Glutamatergic neuron (in vitro differentiated cells): Measurements from ENCODE around the gene TIE1. TPM values are rescaled to one million over a fixed set of nuclear protein-coding genes. Genes with fewer than 3 reads are reported as not detected.

Experiments
- DNase-seq: peaks from one replicate; pipeline ENCODE4 v3.0.0; 2022
- H3K27ac Mint-ChIP-seq: one replicate; pipeline ENCODE4 v1.8.0; 2020; ENCODE audit warnings: mild to moderate bottlenecking, mixed read lengths, inconsistent platforms; ENCODE audit not compliant: unreplicated experiment
- H3K27me3 Mint-ChIP-seq: one replicate; pipeline ENCODE4 v1.8.0; 2020; ENCODE audit warnings: mild to moderate bottlenecking, moderate library complexity, mixed read lengths, inconsistent platforms; ENCODE audit not compliant: unreplicated experiment
- H3K36me3 Mint-ChIP-seq: one replicate; pipeline ENCODE4 v1.8.0; 2020; ENCODE audit warnings: mild to moderate bottlenecking, mixed read lengths, inconsistent platforms; ENCODE audit not compliant: unreplicated experiment
- H3K4me1 Mint-ChIP-seq: one replicate; pipeline ENCODE4 v1.8.0; 2020; ENCODE audit warnings: mild to moderate bottlenecking, low read depth, mixed read lengths, inconsistent platforms; ENCODE audit not compliant: unreplicated experiment
- H3K4me3 Mint-ChIP-seq: one replicate; pipeline ENCODE4 v1.8.0; 2020; ENCODE audit warnings: mild to moderate bottlenecking, mixed read lengths, inconsistent platforms; ENCODE audit not compliant: unreplicated experiment
- H3K9me3 Mint-ChIP-seq: one replicate; pipeline ENCODE4 v1.8.0; 2020; ENCODE audit warnings: mild to moderate bottlenecking, moderate library complexity, mixed read lengths, inconsistent platforms; ENCODE audit not compliant: unreplicated experiment
- CTCF ChIP-seq: fragments of 200-600 bp; sonication (generic); IDR thresholded peaks from one replicate; pipeline ENCODE4 v1.5.0; 2021; ENCODE audit not compliant: partially characterized antibody, unreplicated experiment
- total RNA-seq: library from RNA; stranded (reverse); fragmentation: NEBNext Ultra II Directional; extraction: Animal tissue kit (Norgen Biotek cat#: 25700); gene quantifications from one replicate; pipeline ENCODE4 v1.2.1, GENCODE V29; 2021; ENCODE audit not compliant: unreplicated experiment

Gene TIE1
- total RNA-seq, 1 donor from 2014 or later = 11.3 TPM

GRCh38 chr1:43266881-43267280 lies 33.9 kb upstream of the TIE1 start:
- no peak for DNase-seq
- no peak overlapping the region for H3K27ac Mint-ChIP-seq
- peaks cover 20% of the 10 kb centered on the region for H3K36me3 Mint-ChIP-seq
- TF ChIP-seq CTCF = no peak
- no peak overlapping the region for H3K4me3 Mint-ChIP-seq
- peaks cover 4% of the 10 kb centered on the region for H3K27me3 Mint-ChIP-seq
- peaks cover 8% of the 10 kb centered on the region for H3K9me3 Mint-ChIP-seq
- H3K4me1 Mint-ChIP-seq = peaks cover 2% of the 10 kb centered on the region

GRCh38 chr1:43267291-43267805 lies 33.4 kb upstream of the TIE1 start:
- peaks cover 2% of the 10 kb centered on the region for H3K4me1 Mint-ChIP-seq
- H3K27me3 Mint-ChIP-seq = peaks cover 4% of the 10 kb centered on the region
- H3K36me3 Mint-ChIP-seq = peaks cover 15% of the 10 kb centered on the region
- no peak overlapping the region for H3K4me3 Mint-ChIP-seq
- no peak for DNase-seq
- H3K9me3 Mint-ChIP-seq = peaks cover 8% of the 10 kb centered on the region
- TF ChIP-seq CTCF = no peak
- no peak overlapping the region for H3K27ac Mint-ChIP-seq

- Mint-ChIP-seq H3K4me1 (peaks cover 2% of the 10 kb centered on the region), H3K9me3 (peaks cover 8% of the 10 kb centered on the region), H3K36me3 (peaks cover 12% of the 10 kb centered on the region), H3K27me3 (peaks cover 3% of the 10 kb centered on the region), H3K27ac (no peak overlapping the region), H3K4me3 (no peak overlapping the region)
- no peak for TF ChIP-seq CTCF
- no peak for DNase-seq
Measured at GRCh38 chr1:43267818-43268425, 32.9 kb upstream of the TIE1 start.

GRCh38 chr1:43269627-43270375 lies 31.0 kb upstream of the TIE1 start, which contains the start of gene TMEM125:
TMEM125 (plus strand) TSS chr1:43269983; CDS start chr1:43272723, 2,740 bp downstream.
- no peak within 1 kb of the TSS for H3K27ac Mint-ChIP-seq
- peaks cover 9% of the 10 kb centered on the region for H3K9me3 Mint-ChIP-seq
- no peak for DNase-seq
- no peak within 1 kb of the TSS for H3K4me3 Mint-ChIP-seq
- H3K27me3 Mint-ChIP-seq = peaks cover 3% of the 10 kb centered on the region
- H3K4me1 Mint-ChIP-seq = peaks cover 2% of the 10 kb centered on the region
- TF ChIP-seq CTCF = no peak
- peaks cover 4% of the 10 kb centered on the region for H3K36me3 Mint-ChIP-seq
